ENCODE results near the gene DCAF6.
"Not testable (repeated sequence)": the region's sequence is repeated elsewhere in the genome, so short reads cannot be mapped to it uniquely, and the experiment has no call there.

The DCAF6 gene

GRCh38 chr1:168032029-168032428 is 95.5 kb downstream of the DCAF6 start:
- no peaks in the 10 kb centered on the region for H3K4me1 ChIP-seq (ENCODE audit: control insufficient read depth in 1 of 2, insufficient read depth in 2 of 2, low read length in 2 of 2)
- no peak overlapping the region for H3K27ac ChIP-seq (ENCODE audit: low read length)
- H3K4me3 ChIP-seq (ENCODE audit: low read depth in 1 of 2, low read length in 2 of 2) = no peak overlapping the region
- no peaks in the 10 kb centered on the region for H3K27me3 ChIP-seq (ENCODE audit: low read depth, low read length)
- no peaks in the 10 kb centered on the region for H3K9me3 ChIP-seq (ENCODE audit: control insufficient read depth in 1 of 2, low read length in 2 of 2)
- peaks cover 0 to under 1% of the 10 kb centered on the region in 2 donors for H3K36me3 ChIP-seq (ENCODE audit: control insufficient read depth in 1 of 2, insufficient read depth in 2 of 2, low read length in 2 of 2)

- Histone ChIP-seq H3K4me3 (ENCODE audit: low read depth in 1 of 2, low read length in 2 of 2) (no peak overlapping the region), H3K9me3 (ENCODE audit: control insufficient read depth in 1 of 2, low read length in 2 of 2) (no peaks in the 10 kb centered on the region), H3K4me1 (ENCODE audit: control insufficient read depth in 1 of 2, insufficient read depth in 2 of 2, low read length in 2 of 2) (no peaks in the 10 kb centered on the region), H3K36me3 (ENCODE audit: control insufficient read depth in 1 of 2, insufficient read depth in 2 of 2, low read length in 2 of 2) (no peaks in the 10 kb centered on the region), H3K27me3 (ENCODE audit: low read depth, low read length) (no peaks in the 10 kb centered on the region), H3K27ac (ENCODE audit: low read length) (no peak overlapping the region)
Measured at GRCh38 chr1:168035345-168035744, 98.9 kb downstream of the DCAF6 start.

GRCh38 chr1:168042362-168042761 is 105.9 kb downstream of the DCAF6 start:
- H3K9me3 ChIP-seq (ENCODE audit: control insufficient read depth in 1 of 2, low read length in 2 of 2) = no peaks in the 10 kb centered on the region
- no peak overlapping the region for H3K4me3 ChIP-seq (ENCODE audit: low read depth in 1 of 2, low read length in 2 of 2)
- H3K27me3 ChIP-seq (ENCODE audit: low read depth, low read length) = no peaks in the 10 kb centered on the region

GRCh38 chr1:168045311-168045710 is 108.8 kb downstream of the DCAF6 start:
- Histone ChIP-seq H3K4me1 (ENCODE audit: control insufficient read depth in 1 of 2, insufficient read depth in 2 of 2, low read length in 2 of 2) (no peaks in the 10 kb centered on the region), H3K27me3 (ENCODE audit: low read depth, low read length) (no peaks in the 10 kb centered on the region), H3K27ac (ENCODE audit: low read length) (no peak overlapping the region), H3K36me3 (ENCODE audit: control insufficient read depth in 1 of 2, insufficient read depth in 2 of 2, low read length in 2 of 2) (peaks cover 10 to 27% of the 10 kb centered on the region in 2 donors), H3K9me3 (ENCODE audit: control insufficient read depth in 1 of 2, low read length in 2 of 2) (no peaks in the 10 kb centered on the region), H3K4me3 (ENCODE audit: low read depth in 1 of 2, low read length in 2 of 2) (no peak overlapping the region)

More at GRCh38 chr1:168042362-168042761, 105.9 kb downstream of the DCAF6 start:
- no peaks in the 10 kb centered on the region for H3K4me1 ChIP-seq (ENCODE audit: control insufficient read depth in 1 of 2, insufficient read depth in 2 of 2, low read length in 2 of 2)
- H3K36me3 ChIP-seq (ENCODE audit: control insufficient read depth in 1 of 2, insufficient read depth in 2 of 2, low read length in 2 of 2) = peaks cover 10 to 27% of the 10 kb centered on the region in 2 donors
- no peak overlapping the region for H3K27ac ChIP-seq (ENCODE audit: low read length)

GRCh38 chr1:168050307-168050706 is 113.8 kb downstream of the DCAF6 start:
- H3K9me3 ChIP-seq (ENCODE audit: control insufficient read depth in 1 of 2, low read length in 2 of 2) = no peaks in the 10 kb centered on the region
- H3K36me3 ChIP-seq (ENCODE audit: control insufficient read depth in 1 of 2, insufficient read depth in 2 of 2, low read length in 2 of 2) = peaks cover 6% of the 10 kb centered on the region in 2 donors
- H3K4me1 ChIP-seq (ENCODE audit: control insufficient read depth in 1 of 2, insufficient read depth in 2 of 2, low read length in 2 of 2) = peaks cover 0 to 4% of the 10 kb centered on the region in 2 donors

GRCh38 chr1:168050880-168051279 is 114.4 kb downstream of the DCAF6 start:
- Histone ChIP-seq H3K4me3 (ENCODE audit: low read depth in 1 of 2, low read length in 2 of 2) (no peak overlapping the region), H3K27ac (ENCODE audit: low read length) (no peak overlapping the region), H3K36me3 (ENCODE audit: control insufficient read depth in 1 of 2, insufficient read depth in 2 of 2, low read length in 2 of 2) (peaks cover 0 to 6% of the 10 kb centered on the region in 2 donors), H3K4me1 (ENCODE audit: control insufficient read depth in 1 of 2, insufficient read depth in 2 of 2, low read length in 2 of 2) (peaks cover 0 to 4% of the 10 kb centered on the region in 2 donors), H3K9me3 (ENCODE audit: control insufficient read depth in 1 of 2, low read length in 2 of 2) (no peaks in the 10 kb centered on the region), H3K27me3 (ENCODE audit: low read depth, low read length) (no peaks in the 10 kb centered on the region)

More at GRCh38 chr1:168050307-168050706, 113.8 kb downstream of the DCAF6 start:
- Histone ChIP-seq H3K27me3 (ENCODE audit: low read depth, low read length) (no peaks in the 10 kb centered on the region), H3K27ac (ENCODE audit: low read length) (no peak overlapping the region), H3K4me3 (ENCODE audit: low read depth in 1 of 2, low read length in 2 of 2) (no peak overlapping the region)

GRCh38 chr1:168053681-168054080 is 117.2 kb downstream of the DCAF6 start:
- Histone ChIP-seq H3K4me3 (ENCODE audit: low read depth in 1 of 2, low read length in 2 of 2) (no peak overlapping the region), H3K27ac (ENCODE audit: low read length) (no peak overlapping the region), H3K27me3 (ENCODE audit: low read depth, low read length) (no peaks in the 10 kb centered on the region), H3K4me1 (ENCODE audit: control insufficient read depth in 1 of 2, insufficient read depth in 2 of 2, low read length in 2 of 2) (peaks cover 0 to 4% of the 10 kb centered on the region in 2 donors), H3K36me3 (ENCODE audit: control insufficient read depth in 1 of 2, insufficient read depth in 2 of 2, low read length in 2 of 2) (peaks cover 0 to 6% of the 10 kb centered on the region in 2 donors), H3K9me3 (ENCODE audit: control insufficient read depth in 1 of 2, low read length in 2 of 2) (no peaks in the 10 kb centered on the region)

GRCh38 chr1:168054117-168054516 is 117.6 kb downstream of the DCAF6 start:
- Histone ChIP-seq H3K27me3 (ENCODE audit: low read depth, low read length) (no peaks in the 10 kb centered on the region), H3K27ac (ENCODE audit: low read length) (no peak overlapping the region), H3K36me3 (ENCODE audit: control insufficient read depth in 1 of 2, insufficient read depth in 2 of 2, low read length in 2 of 2) (peaks cover 0 to 6% of the 10 kb centered on the region in 2 donors), H3K4me3 (ENCODE audit: low read depth in 1 of 2, low read length in 2 of 2) (no peak overlapping the region), H3K4me1 (ENCODE audit: control insufficient read depth in 1 of 2, insufficient read depth in 2 of 2, low read length in 2 of 2) (peaks cover 0 to 4% of the 10 kb centered on the region in 2 donors), H3K9me3 (ENCODE audit: control insufficient read depth in 1 of 2, low read length in 2 of 2) (no peaks in the 10 kb centered on the region)

GRCh38 chr1:168056152-168056551 is 119.7 kb downstream of the DCAF6 start:
- H3K27me3 ChIP-seq (ENCODE audit: low read depth, low read length); H3K9me3 ChIP-seq (ENCODE audit: control insufficient read depth in 1 of 2, low read length in 2 of 2); H3K4me3 ChIP-seq (ENCODE audit: low read depth in 1 of 2, low read length in 2 of 2); H3K4me1 ChIP-seq (ENCODE audit: control insufficient read depth in 1 of 2, insufficient read depth in 2 of 2, low read length in 2 of 2); H3K27ac ChIP-seq (ENCODE audit: low read length): not testable (repeated sequence)
- H3K36me3 ChIP-seq (ENCODE audit: control insufficient read depth in 1 of 2, insufficient read depth in 2 of 2, low read length in 2 of 2) = peaks cover 0 to 14% of the 10 kb centered on the region in 2 donors

GRCh38 chr1:168057355-168057754 is 120.9 kb downstream of the DCAF6 start:
- H3K27ac ChIP-seq (ENCODE audit: low read length) = no peak overlapping the region
- peaks cover 0 to 4% of the 10 kb centered on the region in 2 donors for H3K4me1 ChIP-seq (ENCODE audit: control insufficient read depth in 1 of 2, insufficient read depth in 2 of 2, low read length in 2 of 2)
- peaks cover 0 to 14% of the 10 kb centered on the region in 2 donors for H3K36me3 ChIP-seq (ENCODE audit: control insufficient read depth in 1 of 2, insufficient read depth in 2 of 2, low read length in 2 of 2)
- H3K9me3 ChIP-seq (ENCODE audit: control insufficient read depth in 1 of 2, low read length in 2 of 2) = no peaks in the 10 kb centered on the region
- no peak overlapping the region for H3K4me3 ChIP-seq (ENCODE audit: low read depth in 1 of 2, low read length in 2 of 2)
- H3K27me3 ChIP-seq (ENCODE audit: low read depth, low read length) = no peaks in the 10 kb centered on the region

GRCh38 chr1:168057921-168058320 is 121.4 kb downstream of the DCAF6 start:
- H3K9me3 ChIP-seq (ENCODE audit: control insufficient read depth in 1 of 2, low read length in 2 of 2) = no peaks in the 10 kb centered on the region
- H3K27ac ChIP-seq (ENCODE audit: low read length) = no peak overlapping the region
- no peaks in the 10 kb centered on the region for H3K27me3 ChIP-seq (ENCODE audit: low read depth, low read length)
- H3K4me1 ChIP-seq (ENCODE audit: control insufficient read depth in 1 of 2, insufficient read depth in 2 of 2, low read length in 2 of 2) = peaks cover 0 to 4% of the 10 kb centered on the region in 2 donors
- no peak overlapping the region for H3K4me3 ChIP-seq (ENCODE audit: low read depth in 1 of 2, low read length in 2 of 2)
- peaks cover 0 to 14% of the 10 kb centered on the region in 2 donors for H3K36me3 ChIP-seq (ENCODE audit: control insufficient read depth in 1 of 2, insufficient read depth in 2 of 2, low read length in 2 of 2)

- no peak overlapping the region for H3K4me3 ChIP-seq (ENCODE audit: low read depth in 1 of 2, low read length in 2 of 2)
- peaks cover 22 to 32% of the 10 kb centered on the region in 2 donors for H3K36me3 ChIP-seq (ENCODE audit: control insufficient read depth in 1 of 2, insufficient read depth in 2 of 2, low read length in 2 of 2)
- H3K9me3 ChIP-seq (ENCODE audit: control insufficient read depth in 1 of 2, low read length in 2 of 2) = no peaks in the 10 kb centered on the region
- H3K4me1 ChIP-seq (ENCODE audit: control insufficient read depth in 1 of 2, insufficient read depth in 2 of 2, low read length in 2 of 2) = no peaks in the 10 kb centered on the region
- H3K27ac ChIP-seq (ENCODE audit: low read length) = no peak overlapping the region
- no peaks in the 10 kb centered on the region for H3K27me3 ChIP-seq (ENCODE audit: low read depth, low read length)
Measured at GRCh38 chr1:168064216-168064615, 127.7 kb downstream of the DCAF6 start.
